CD4-positive, alpha-beta T cell treated with Interleukin-17A for 1 hour (primary cell): Measurements from ENCODE around the gene NDUFA7.
A peak's percentile ranks its signal among the peaks of the same experiment; 100 is the strongest.
"Not testable (repeated sequence)": the region's sequence is repeated elsewhere in the genome, so short reads cannot be mapped to it uniquely, and the experiment has no call there.

ENCODE experiments used
- DNase-seq: peaks from one replicate; pipeline ENCODE4 v3.0.0-alpha.2; 2020

NDUFA7 gene

DNA sequence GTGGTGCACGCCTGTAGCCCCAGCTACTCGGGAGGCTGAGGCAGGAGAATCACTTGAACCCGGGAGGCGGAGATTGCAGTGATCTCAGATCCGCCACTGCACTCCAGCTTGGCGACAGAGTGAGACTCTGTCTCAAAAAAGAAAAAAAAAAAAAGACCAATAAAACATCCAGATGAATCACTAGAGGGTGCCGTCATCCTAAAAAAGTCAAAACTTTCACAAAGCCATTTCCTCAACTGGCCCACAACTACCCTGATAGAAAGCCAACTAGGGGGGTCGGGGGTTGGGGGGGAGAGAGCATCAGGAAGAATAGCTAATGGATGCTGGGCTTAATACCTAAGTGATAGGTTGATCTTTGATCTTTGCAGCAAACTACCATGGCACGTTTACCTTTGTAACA lies 2.3 kb downstream of the NDUFA7 start:
- DNase-seq = not testable (repeated sequence)

DNA sequence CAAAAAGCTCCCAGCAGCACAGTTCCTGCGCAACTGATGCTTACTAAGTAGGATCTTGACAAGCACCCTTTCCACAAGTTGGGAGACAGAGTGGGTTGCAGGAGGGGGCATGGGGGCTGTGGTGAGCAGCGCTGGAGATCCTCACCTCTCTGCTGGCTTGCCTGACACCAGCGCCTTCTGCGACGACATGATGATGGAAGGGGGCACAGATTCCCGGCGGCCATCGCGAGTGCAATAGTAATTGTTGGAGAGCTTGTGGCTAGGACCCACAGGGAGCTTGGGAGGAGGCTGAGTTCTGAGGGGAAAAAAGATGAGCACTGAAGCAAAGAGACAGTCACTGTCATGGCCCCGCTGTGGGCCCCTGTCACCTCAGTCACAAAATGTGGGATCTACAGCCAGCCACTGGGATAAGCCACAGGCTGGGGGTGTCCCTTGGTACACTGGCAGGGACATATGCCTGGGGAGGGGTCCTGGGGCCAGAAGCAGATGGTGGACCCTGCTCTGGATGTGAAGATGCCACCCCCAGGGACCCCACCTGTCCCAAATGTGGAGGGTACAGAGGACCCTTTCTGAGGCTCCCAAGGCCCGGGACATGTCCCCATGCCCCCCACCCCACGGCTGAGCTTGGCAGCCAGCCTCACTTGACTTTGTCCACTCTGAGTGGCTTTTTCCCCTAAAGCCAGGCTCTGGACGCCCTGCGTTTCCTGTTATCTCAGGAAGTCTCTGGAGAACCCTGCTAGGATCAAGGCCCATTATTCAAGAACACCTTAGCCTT lies 4.6 kb downstream of the NDUFA7 start:
- DNase-seq = no peak

- not testable (repeated sequence) for DNase-seq
Observed at GRCh38 chr19:8314981-8315640, 6.1 kb downstream of the NDUFA7 start.

GRCh38 chr19:8311461-8312260 lies 9.5 kb downstream of the NDUFA7 start:
- no peak for DNase-seq

GRCh38 chr19:8310342-8311055 lies 10.7 kb downstream of the NDUFA7 start:
- no peak for DNase-seq

- no peak for DNase-seq
Observed at GRCh38 chr19:8308891-8309291, 12.3 kb downstream of the NDUFA7 start.

DNA sequence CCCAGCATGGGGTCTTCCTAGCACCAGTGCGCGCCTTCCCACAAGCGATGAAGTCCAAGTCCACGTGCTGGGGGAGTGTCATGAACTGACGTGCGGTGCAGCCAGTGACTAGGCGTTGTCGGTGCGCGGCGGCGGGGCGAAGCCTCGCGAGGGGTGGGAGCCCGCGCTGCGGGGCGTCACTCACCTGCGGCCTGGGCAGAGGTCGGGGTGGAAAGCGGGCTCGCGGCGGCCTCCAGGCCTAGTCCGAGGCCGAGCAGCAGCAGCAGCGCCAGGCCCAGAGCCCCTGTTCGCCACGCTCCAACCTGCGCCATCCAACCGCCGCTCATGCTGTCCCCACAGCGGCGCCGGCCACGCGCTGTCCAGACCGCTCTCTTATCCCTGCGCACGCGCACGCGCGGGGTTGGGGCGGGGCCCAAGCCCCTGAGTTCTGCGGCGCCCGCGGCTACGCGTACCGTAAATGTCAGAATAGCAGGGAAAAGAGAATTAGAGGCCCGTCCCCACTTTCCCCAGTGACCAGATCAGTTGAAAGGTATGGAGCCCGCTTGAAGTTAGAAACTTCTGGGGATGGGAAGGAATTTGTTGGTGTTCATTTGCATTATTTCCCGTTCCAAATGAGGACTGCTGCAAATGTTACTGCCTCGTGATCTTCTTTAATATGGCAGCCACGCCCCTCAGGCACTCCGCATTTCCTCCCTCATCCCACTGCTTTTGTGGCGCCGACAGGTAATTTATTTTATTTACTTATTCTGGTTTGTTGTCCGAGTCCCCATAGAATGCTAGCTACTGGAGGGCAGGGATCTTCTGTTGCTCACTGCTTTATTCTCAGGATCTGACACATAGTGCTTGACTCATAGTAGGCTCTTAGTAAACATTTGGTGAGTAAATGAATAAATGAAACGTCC lies 13.0 kb downstream of the NDUFA7 start, which contains the start of gene CD320:
TSS of gene CD320 (minus strand) at position 394 of the 902 bp plus-strand sequence. CDS start at position 326, 68 bp downstream.
- peak; percentile 86 for DNase-seq

- DNase-seq = no peak
Observed at GRCh38 chr19:8307400-8307964, 13.7 kb downstream of the NDUFA7 start.

- no peak for DNase-seq
Observed at GRCh38 chr19:8306235-8307054, 14.7 kb downstream of the NDUFA7 start.

DNA sequence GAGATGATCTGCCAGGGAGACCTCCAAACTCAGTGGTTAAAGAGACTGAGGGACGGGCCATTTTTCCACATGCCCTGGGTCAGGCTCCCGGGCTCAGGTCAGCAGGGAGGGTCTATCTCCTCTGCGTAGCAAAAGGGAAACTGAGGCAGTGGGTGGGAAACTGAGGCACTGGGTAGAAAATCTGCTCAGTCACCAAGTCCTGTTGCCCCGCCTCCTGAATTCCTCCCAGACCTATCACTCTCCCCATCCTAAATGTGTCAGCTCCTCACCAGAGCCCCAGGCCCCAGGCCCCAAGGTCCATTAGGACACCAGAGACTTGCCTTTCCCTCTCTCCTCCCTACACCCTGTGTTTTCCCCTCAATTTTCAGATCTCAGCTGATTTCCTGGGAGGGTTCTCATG lies 15.4 kb downstream of the NDUFA7 start:
- no peak for DNase-seq

DNA sequence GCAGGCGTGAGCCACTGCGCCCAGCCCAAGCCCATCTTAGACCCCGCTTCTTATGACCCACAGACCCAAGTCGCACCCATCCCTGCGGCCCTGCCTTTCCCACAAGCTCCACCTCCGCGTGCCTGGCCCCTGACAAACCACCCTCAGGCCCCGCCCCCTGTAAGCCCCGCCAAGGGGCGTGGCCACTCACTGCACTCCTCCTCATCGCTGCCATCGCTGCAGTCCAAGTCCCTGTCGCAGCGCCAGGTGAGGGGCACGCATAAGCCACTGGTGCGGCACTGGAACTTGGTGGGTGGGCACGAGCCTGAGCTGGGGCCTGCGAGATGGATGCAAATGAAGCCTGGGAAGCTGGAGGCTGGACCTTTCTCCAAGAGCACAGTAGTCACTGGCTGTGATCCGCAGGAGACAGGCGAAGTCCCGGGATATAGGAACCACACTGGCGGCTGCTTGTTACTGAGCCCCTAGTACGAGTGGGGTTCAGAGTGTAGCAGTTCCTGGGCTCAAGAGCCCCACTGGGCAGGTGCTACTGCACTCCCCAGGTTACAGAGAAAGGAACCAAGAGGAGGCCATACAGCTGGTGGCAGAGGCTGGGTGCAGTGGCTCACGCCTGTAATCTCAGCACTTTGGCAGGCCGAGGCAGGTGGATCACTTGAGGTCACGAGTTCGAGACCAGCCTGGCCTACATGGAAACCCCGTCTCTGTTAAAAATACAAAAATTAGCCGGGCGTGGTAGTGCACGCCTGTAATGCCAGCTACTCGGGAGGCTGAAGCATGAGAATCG lies 16.1 kb downstream of the NDUFA7 start:
- DNase-seq = no peak

DNA sequence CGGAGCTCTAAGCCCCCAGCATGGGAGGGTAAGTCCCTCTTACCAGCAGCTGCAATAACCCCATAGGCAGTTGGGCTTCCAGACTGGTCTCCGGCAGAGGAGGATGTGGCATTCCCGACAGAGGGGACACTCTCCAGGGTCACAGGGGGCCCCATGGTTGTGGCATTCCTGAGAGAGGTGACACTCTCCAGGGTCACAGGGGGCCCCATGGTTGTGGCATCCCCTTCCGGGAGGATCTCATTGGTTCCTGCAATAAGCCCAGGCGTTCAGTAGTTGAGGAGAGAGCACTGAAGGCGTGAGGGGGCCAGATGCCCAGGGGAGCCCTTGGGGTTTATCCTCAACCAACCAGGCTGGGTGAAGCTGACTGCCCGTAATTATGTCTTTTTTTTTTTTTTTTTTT lies 18.4 kb downstream of the NDUFA7 start:
- no peak for DNase-seq

GRCh38 chr19:8302357-8302691 lies 18.9 kb downstream of the NDUFA7 start:
- DNase-seq = no peak

GRCh38 chr19:8291337-8291736 lies 29.8 kb downstream of the NDUFA7 start:
- not testable (repeated sequence) for DNase-seq

DNA sequence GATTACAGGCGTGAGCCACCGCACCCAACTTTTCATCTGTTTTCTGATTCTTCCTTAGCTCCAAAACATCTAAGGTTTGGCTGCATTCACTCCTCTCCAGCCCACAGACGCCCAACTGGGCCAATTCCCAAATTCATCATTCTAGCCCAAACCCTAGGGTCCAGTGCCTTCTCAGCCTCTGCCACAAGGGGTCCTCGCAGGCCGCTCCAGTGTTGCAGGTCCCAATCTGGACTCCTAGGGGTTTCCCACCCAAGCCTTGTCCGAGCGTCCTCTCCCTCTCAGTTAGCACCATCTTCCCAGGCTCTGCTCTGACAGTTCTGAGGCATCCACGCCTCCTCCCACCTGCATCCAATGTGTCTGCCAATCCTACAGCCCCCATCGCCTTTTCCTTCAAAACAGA lies 44.7 kb downstream of the NDUFA7 start:
- not testable (repeated sequence) for DNase-seq

DNA sequence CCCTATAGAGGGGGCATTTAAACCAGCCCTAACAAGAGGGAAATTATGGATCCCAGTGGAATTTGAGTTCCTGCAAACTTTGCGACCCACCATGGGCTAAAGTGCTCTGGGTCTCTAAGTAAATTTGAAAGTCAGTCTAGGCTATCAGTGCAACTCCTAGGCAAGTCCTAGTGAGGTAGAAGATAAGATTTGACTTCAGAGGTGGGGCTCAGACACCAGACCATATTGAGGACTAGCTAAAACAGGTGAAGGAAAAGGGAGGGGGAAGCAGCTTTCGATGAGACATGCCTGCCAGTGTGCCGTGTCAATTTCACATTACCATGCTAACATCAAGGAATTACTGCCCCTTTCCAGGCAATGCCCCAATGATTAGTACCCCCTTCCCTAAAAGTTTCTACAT lies 51.5 kb downstream of the NDUFA7 start:
- no peak for DNase-seq

GRCh38 chr19:8265872-8266271 lies 55.3 kb downstream of the NDUFA7 start:
- DNase-seq = no peak

GRCh38 chr19:8264248-8264647 lies 56.9 kb downstream of the NDUFA7 start:
- DNase-seq = not testable (repeated sequence)

GRCh38 chr19:8262431-8262830 lies 58.7 kb downstream of the NDUFA7 start:
- no peak for DNase-seq

DNA sequence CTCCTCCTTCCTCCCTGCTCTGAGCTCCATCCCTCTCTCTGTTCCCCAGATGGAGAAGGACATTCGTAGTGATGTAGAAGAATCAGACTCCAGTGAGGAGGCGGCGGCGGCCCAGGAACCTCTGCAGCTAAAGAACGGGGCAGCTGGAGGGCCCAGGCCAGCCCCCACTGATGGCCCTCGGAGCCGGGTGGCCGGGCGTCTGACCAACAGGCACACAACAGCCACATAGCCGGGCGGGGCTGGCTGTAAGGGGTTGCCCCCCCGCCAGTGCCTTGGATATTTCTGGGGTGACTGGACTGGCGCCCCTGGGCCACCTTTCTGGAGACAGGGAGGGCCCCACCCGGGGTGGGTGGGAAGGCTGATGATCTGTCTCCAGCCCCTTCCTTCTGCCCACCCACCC lies 59.3 kb downstream of the NDUFA7 start:
- DNase-seq = no peak
